Tibial nerve (tissue), 4 donors: ENCODE measurements around the gene L1CAM.

Experiments
- EP300 ChIP-seq, 2 donors: sonication (generic); formaldehyde crosslinking; IDR thresholded peaks; one replicate each; pipeline ENCODE4 v1.6.1; 2017; ENCODE audit warnings: antibody characterized with exemption in 2 of 2, mild to moderate bottlenecking in 1 of 2
- POLR2A ChIP-seq, 2 donors: fragments of 450-650 bp; IDR thresholded peaks; one replicate each; pipeline ENCODE4 v1.6.1; 2017; ENCODE audit warnings: antibody characterized with exemption in 2 of 2, mild to moderate bottlenecking in 2 of 2, moderate library complexity in 2 of 2
- TF ChIP-seq, protein P1 (sequence below), 5 experiments: fragments of 200-600 bp in 3 of 5; fragments of 450-650 bp in 2 of 5; sonication (generic) in 3 of 5; IDR thresholded peaks; one replicate each; pipeline ENCODE4 v1.5.1; 2016 to 2019; ENCODE audit warnings: antibody characterized with exemption in 5 of 5, mild to moderate bottlenecking in 3 of 5, moderate library complexity in 2 of 5

DNA sequence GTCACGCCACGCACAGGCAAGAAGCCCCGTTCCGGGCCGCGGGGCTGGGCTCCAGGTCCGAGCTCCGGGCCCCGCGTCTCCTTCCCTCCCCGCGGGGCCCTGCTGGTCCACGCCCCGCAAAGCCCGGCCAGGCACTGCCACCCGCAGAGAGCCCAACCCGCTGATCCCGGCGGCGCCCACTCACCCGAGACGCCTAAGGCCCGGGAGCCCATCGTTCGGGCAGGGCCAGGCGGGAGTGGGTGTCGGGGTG, 56.5 kb downstream of the L1CAM start:
- TF ChIP-seq, protein P1, sequence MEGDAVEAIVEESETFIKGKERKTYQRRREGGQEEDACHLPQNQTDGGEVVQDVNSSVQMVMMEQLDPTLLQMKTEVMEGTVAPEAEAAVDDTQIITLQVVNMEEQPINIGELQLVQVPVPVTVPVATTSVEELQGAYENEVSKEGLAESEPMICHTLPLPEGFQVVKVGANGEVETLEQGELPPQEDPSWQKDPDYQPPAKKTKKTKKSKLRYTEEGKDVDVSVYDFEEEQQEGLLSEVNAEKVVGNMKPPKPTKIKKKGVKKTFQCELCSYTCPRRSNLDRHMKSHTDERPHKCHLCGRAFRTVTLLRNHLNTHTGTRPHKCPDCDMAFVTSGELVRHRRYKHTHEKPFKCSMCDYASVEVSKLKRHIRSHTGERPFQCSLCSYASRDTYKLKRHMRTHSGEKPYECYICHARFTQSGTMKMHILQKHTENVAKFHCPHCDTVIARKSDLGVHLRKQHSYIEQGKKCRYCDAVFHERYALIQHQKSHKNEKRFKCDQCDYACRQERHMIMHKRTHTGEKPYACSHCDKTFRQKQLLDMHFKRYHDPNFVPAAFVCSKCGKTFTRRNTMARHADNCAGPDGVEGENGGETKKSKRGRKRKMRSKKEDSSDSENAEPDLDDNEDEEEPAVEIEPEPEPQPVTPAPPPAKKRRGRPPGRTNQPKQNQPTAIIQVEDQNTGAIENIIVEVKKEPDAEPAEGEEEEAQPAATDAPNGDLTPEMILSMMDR (IDR thresholded peaks at IDR 0.05), result no peak
- TF ChIP-seq POLR2A (IDR thresholded peaks at IDR 0.05), result no peak
- no peak for TF ChIP-seq EP300 (IDR thresholded peaks at IDR 0.05)
